NCI-H146 (cell line): ENCODE results near the gene SSH3.
"Not testable (repeated sequence)": the region's sequence is repeated elsewhere in the genome, so short reads cannot be mapped to it uniquely, and the experiment has no call there.

Experiments used
- DNase-seq: peaks from one replicate; lab custom pipeline; 2025; lab: John Stamatoyannopoulos, UW

Gene SSH3

DNA sequence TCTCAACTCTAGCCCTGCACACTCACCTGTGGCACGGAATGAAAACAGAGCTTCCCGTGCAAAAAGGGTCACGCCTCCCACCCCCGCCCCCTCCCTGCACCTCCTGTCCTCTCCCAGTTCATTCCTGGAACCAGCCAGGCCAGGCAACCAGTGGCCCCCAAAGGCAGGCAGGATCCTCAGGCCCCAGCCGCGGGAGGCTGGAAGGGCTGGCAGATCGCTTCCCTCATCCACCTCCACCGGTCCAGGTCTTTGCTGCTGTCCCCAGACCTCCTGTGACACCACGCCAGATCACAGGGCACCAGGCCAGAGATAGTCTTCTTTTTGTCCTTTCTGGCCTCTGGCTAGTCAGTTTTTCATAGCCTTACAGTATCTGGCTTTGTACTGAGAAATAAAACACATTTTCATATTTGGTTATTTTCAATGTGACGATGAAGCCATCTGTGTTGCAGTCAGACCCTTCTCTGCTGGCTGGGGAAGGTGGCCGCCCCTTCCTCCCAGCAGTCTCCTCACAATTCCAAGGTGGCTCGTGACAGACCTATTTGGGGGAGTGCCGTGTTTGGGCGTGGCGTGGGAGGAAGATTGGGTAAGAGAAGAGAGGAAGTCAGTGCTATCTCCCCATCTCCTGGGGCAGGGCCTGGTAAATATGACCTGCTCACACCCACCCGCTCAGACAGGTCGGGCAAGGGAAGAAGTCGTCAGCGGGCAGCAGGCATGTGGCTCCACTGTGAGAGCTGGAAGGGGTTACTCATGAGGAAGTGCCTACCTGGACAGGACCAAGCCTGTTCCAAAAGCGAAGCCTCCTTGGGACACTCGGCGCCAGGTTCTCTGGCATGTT lies 9.1 kb downstream of the SSH3 start:
- DNase-seq: no peak

DNA sequence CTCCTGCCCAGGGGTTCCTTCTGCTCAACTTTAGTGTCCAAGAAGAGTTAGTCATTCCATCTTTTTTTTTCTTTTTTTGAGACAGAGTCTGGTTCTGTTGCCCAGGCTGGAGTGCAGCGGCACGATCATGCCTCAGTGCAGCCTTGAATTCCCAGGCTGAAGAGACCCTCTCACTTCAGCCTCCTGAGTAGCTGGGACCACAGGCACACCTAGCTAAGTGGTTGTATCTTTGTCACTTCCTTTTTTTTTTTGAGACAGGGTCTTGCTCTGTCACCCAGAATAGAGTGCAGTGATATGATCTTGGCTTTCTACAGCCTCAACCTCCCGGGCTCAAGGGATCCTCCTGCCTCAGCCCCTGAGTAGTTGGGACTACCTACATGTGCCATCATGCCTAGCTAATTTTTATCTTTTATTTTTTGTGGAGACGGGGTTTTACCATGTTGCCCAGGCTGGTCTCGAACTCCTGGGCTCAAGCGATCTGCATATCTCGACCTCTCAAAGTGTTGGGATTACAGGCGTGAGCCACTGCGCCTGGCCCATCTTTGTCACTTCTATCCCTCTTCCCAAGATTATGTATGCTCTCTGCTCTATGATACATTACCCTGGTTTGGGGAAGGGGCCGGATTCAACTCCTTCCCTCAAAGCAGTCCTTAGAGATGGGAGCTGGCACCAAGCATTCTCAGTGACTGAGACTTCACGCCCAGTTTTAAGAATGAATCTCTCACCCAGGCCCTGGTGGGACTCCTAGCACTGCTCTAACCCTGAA lies 10.0 kb downstream of the SSH3 start:
- DNase-seq: no peak

DNA sequence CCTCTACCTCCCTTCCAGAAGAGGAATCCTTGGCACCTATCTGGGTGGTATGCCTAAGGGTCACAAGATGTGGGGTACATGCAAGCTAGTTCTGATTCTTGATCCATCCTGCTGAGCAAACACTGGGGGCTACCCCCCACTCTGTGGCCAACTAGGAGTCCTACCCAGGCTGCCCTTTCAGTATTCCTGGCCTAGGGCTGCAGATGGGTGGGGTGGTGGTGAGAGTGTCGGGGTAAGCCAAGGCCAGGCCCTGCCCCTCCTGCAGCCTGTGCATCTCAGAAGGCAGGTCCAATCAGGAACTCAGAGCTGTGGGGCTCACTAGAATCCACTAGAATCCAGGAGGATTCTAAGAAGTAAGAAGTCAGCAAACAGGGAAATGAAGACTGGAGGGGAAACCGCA lies 10.9 kb downstream of the SSH3 start:
- DNase-seq: no peak

DNA sequence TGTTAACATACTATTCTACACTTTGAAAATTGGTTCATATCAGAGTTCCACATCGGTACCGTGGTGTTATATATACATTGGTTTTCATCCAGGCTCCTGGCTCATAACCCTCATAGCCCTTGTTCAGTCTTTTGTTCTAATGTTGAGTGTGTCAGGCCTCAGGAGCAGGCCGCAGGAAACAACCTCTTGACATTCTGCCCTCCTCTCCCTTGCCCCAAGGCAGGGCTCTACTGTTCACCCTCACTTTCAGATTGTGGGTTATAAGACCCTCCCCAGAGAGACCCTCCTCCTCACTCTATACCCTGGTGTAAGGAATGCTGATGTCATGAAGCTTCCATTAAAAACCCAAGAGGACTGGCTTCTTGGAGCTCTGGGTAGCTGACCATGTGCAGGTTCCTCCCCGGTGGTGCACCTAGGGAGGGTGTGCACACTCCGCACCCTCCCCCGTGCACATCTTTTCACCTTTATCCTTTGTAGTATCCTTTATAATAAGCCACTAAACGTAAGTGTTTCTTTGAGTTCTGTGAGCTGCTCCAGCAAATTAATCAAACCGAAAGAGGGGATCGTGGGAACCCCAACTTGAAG lies 12.1 kb downstream of the SSH3 start:
- no peak for DNase-seq

DNA sequence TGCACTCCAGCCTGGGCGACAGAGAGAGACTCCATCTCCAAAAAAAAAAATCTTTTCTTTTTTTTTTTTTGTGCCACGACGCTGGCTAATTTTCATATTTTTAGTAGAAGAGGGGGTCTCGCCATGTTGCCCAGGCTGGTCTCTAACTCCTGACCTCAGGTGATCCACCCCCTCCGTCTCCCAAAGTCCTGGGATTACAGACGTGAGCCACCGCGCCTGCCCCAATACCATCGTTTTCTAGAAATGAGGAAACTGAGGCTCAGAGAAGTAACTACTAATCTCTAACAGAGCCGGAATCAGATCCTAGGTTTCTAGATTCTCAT lies 13.5 kb downstream of the SSH3 start:
- no peak for DNase-seq

DNA sequence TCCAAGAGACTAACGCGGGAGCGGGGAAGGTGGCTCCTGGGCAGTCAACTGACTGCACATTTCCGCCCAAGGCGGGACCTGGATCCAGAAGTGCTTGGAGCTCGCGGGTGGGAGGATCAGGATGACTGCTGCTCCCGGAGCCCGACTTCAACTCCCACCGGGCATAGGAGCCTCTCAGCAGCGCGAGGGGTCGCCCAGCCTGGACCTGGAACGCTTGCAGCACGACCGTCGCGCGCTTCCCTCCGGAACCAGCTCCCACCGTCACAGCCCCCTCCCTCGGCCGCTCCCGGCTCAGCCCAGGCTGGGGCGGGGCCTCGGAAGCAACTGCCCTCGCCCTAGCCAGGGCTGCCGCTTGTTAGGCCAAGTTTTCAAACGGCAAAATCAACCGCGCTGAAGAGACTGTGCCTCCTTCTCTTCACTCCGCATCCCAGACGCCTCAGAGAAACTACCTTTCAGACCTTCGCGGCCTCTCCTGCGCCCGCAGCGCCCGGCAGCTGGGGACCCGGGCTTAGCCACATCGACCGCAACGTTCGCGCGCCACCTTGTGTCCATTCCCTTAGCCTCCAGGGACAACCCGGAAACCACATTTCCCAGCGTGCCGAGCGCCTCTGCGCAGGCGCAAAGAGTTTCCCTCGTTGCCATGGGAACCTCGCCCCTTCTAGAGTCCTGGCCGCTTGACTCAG lies 14.0 kb downstream of the SSH3 start:
- DNase-seq: peak; percentile 99

DNA sequence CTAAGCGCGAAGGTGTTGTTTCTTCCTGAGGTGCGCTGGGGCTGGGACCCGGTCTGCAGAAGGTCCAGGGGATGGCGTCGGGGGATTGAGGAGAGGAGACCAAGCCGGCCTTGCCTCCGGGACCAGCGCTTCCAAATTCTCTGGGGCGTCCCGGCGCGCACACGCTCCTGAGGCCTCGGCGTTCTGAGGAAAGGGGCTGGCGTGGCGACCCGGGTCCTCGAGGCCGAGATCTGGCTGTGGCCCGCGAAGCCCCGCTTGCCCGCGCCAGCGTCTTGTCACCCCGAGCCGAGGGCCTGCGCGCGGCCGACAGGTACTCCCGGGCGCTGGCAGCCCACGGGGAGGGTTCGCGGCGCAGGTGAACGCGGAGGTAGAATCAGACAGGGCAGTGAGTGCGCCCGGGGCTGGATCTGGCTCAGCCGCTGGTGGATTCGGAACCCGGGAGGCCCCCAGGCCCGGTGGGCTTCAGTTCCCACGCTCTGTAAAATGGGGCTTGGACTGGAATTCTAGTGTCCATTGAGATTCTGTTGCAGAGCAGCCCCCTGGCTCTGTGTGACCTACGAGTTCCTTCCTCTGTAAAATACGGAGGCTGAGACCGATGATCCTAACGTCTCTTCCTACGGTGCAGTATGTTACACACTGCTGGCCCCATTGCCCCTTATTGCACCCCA lies 14.7 kb downstream of the SSH3 start:
- peak; percentile 83 for DNase-seq

DNA sequence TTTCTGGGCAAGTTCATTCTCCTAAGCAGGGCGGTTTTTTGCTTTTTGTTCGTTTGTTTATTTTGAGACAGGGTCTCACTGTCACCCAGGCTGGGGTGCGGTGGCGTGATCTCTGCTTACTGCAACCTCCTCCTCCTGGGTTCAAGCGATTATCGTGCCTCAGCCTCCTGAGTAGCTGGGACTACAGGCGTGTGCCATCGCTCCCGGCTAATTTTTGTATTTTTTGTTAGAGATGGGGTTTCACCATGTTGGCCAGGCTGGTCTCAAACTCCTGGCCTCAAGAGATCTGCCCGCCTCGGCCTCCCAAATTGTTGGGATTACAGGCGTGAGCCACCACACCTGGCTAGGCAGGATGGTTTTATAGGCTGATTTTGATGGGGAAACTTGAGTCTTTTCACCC lies 15.5 kb downstream of the SSH3 start:
- DNase-seq: not testable (repeated sequence)

DNA sequence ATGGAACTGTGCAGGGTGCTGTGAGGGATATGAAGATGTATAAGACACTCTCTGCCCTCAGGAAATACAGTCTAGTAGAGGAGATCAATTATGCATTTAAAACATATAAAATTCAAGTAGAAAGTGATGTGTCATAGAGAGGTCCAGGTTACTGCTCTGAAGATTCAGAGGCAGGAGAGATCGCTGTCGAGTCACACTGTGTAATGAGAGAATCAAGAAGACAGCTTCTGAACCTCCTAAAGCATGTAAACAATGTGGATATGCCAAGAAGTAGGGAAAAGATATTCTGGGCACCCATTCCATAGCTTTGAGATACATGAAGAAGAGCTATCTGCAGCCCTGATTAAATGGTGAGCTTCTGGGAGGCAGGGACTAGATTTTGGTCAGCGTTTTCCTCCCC lies 16.7 kb downstream of the SSH3 start:
- DNase-seq: no peak

DNA sequence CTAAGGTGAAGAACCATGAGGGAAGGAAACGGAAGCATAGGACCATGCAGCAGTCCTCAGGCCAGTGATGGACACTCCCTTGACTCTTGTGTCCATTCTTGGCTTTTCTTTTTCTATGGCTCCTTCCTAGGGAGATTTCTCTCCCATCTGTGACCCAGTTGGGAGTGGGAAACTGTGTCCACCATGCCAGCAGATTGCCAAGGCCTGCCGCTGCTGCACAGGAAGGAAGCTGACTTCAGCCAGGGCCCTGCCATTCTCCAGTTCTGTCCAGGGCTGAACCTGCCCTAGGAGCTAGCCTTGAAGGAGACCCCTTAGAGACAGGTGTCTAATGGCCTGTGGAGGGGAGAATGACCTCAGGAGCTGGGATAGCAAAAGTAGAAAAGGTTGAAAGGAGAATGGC lies 17.4 kb downstream of the SSH3 start:
- no peak for DNase-seq

DNA sequence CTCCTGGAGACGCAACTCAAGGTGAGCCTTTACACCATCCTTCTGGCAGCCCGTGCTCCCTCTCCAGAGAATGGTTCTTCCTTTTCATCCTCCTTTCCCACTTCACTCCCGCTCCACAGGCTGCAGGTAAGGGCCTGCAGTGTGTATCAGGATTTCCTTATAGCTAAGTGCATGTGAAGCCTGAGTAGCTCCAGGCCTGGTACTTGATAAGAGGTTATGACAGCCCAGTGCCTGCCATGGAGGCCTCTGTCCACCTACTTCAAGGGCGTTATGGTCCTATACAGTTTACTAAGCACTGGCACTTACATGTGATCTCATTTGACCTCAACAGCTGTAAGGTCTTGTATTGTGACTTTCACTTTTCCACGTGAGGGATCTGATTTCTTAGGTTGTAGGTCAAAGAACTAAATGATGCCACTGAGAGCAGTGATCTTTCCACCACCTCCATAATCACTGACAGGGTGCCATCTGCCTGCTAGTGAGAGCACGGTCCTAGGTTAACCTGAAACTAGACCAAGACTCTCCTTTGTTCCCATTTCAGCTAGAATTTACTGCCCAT lies 18.1 kb downstream of the SSH3 start:
- DNase-seq: no peak

DNA sequence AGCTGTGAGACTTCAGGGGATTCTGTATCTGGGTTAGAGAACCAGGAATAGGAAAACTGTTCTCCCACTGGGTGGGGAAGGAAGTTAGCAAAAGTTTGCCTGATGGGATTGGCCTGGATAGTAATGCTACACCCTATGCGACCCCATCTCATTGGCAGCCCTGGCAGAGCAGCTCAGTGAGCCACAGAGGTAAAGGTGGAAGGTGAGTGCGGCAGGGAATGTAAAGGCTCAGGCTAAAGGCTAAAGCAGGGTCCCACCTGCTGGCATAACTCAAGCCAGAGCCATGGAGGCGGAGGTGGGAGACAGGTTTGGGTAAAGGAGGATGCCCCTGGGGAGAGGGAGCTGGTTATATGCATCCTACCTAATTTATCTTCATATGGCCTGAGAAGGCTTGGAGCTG lies 18.7 kb downstream of the SSH3 start:
- DNase-seq: no peak

DNA sequence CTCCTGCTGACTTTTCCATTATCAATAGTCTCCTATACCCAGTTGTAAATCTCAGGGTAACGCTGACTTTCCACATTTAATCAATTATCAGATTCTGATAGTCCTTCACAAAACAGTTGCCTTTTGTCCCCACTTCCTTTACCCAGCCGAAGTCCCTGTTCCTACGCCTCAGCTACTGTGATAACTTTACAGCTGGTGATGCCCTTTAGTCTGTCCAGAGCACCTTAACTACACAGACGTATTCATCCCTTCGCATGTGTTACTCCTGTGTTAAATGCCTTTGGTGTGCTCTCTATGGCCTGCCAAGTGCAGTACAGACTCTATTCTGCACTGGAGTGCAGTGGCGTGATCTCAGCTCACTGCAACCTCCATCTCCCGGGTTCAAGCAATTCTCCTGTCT lies 20.2 kb downstream of the SSH3 start:
- DNase-seq: no peak

DNA sequence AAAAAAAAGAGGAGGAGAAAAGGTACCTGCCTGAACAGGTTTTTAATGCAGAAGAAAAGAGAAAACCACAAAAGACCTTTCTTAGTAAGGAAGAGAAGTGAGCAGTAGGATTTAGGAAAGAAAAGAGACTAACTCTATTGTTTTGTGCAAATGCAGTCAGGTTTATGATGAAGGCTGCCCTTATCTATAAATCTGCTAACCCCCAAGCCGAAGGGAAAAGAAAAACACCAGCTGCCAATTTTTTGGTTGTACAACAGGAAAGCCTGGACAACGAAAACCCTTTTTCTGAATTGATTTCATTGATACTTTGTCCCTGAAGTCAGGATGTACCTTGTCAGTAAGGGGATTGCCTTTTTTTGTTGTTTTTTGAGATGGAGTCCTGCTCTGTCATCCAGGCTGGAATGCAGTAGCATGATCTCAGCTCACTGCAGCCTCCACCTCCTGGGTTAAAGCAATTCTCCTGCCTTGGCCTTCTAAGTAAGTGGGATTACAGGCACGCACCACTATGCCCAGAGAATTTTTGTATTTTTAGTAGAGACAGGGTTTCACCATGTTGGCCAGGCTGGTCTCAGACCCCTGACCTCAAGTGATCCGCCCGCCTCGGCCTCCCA lies 28.9 kb downstream of the SSH3 start:
- no peak for DNase-seq

DNA sequence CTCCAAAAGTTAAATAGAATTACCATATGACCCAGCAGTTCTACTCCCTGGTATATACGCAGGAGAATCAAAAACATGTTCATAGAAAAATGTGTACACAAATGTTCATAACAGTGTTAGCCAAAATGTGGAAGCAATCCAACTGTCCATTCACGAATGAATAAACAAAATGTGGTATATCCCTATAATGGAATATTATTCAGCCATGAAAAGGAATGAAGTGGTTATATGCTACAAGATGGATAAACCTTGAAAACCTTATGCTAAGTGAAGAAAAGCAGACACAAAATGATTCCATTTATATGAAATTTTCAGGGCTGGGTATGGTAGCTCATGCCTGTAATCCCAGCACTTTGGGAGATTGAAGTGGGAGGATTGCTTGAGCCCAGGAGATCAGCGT lies 33.9 kb downstream of the SSH3 start:
- no peak for DNase-seq

DNA sequence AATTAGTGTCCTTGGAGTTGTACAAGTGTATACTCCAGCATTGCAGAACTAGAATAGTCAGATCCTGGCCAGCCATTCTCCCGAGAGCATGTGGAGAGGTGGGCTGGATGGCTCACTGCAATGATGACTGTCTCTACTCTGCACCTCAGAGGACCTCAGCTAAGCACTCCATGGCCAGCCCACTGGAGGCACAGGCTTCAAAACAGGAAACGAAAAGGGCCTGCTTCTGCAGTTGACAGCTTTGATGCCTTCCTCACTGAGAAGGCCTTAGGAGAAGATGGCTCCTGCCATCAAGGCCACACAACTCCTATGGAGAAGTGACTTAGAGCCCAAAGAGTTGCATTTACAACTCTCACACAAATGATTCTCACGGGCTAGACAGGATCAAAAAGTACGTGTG lies 40.9 kb downstream of the SSH3 start:
- DNase-seq: no peak

DNA sequence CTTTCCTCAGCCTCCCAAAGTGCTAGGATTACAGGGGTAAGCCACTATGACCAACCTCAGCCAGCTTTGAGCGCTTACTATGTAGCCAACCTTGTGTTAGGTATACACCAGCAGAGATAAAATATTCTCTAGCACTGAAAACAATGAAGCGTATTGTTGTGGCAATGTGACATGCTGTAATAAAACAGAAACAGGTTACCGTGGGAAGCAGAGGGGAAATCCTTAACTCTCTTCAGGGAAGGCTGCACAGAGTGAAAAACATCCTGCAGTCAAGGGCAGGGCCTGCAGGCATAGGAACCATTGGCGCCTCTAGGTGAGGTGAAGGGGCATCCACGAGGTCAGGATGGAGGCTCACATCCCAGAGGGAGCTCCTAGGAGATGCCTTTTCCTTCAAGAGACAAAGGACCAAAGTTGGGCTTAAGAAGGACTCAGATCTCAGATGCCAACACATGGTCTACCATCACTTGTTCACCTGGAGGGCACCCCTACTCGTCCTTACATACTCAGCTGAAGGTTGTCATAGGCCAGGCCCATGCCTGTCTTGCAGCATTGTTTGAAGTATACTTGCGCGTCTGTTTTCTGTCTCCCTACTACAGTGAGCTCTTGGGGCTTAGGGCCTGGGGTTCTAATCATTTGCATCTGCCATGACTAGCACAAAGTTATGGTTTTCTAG lies 42.1 kb downstream of the SSH3 start:
- no peak for DNase-seq

DNA sequence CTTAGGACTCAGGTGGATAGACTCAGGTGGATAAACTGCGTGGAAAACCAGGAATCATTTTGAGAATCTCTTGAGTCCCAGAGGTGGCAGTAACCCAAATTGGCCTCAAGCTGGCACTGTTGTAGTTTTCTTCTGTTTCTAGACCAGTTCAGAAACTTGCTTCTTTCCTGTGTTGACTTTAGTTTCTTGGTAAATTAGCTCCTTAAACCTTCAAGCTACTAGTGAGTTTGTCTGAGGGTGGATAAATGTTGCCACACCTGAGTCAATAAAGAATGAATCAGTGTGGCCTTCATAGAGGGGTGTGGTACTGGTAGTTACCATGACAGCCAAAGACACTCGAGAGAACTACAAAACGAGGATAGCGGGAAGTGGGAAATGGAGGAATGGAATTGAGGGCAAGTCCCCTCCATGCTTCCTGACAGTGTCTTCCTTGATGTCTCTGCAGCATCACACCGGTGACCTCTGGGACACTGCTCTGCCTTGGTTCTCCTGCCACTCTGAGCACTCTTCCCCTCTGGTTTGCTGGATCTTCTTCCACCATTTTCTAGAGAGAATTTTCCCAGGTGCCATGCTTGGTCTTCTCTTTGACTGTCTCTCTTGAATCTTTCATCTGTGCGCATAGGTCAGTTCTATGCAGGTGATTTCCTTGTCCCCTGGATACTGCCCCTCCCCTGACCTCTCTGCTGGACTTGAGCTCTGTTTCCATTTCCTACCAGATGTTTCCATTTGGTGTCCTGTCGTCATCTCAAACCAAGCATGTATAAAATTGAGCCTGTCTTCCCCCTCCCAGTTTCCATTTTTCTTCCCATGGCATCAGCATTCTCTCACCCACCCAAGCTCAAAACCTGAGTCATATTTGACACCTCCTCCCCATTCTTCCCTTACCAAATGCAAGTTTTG lies 42.8 kb downstream of the SSH3 start:
- DNase-seq: peak; percentile 47

DNA sequence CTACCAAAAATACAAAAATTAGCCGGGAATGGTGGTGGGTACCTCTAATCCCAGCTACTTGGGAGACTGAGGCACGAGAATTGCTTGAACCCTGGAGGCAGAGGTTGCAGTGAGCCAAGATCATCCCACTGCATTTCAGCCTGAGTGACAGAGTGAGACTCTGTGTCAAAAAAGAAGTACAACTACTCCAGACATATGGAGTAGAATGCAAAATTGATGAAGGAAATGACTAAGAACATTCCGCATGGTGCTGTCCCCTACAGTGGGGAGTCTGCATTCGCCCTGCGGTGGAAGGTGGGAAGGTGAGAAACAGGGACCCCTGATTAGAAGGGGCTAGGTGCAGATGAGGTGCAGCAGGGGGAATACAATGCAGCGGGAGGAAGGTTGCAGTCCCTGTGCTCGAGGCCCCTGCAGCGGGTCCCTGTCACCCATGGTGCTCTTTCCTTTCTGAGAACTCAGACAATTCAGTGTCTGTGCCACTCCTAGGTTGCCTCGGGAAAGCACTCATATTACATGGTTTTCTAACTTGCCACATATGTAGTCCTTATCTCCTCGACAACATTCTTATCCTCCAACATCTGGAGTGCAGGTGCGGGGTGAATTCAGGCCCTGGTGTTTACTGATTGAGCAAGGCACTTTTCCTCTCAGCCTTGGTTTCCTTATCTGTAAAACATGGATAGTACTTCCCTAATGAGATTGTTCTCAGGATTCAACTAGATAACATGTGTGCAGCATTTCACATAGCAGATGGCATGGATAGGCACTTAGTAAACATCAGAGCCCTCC lies 44.8 kb downstream of the SSH3 start:
- DNase-seq: no peak
